OCI-LY3 (cell line): ENCODE results near the gene DPH3.

Experiments
- H2AFZ ChIP-seq: fragments of 200-600, 300-600 bp; shearing (Covaris generic); 2 replicates; pipeline ENCODE4 v1.6.0; 2014; ENCODE audit warnings: antibody characterized with exemption, low read depth, low read length
- H3K27ac ChIP-seq: fragments of 200-600, 300-600 bp; sonication (generic); 2 replicates; pipeline ENCODE4 v1.5.1; 2014; ENCODE audit warnings: mild to moderate bottlenecking, low read length, moderate library complexity, mixed read lengths
- H3K27me3 ChIP-seq: fragments of 200-600, 300-600 bp; sonication (generic); 2 replicates; pipeline ENCODE4 v1.6.1; 2014; ENCODE audit warnings: low read depth, low read length, mixed read lengths
- H3K36me3 ChIP-seq: fragments of 200-600, 300-600 bp; sonication (generic); replicated peaks from 2 replicates; pipeline ENCODE3; 2014; ENCODE audit warnings: low read depth, low read length, mixed read lengths
- H3K4me1 ChIP-seq: fragments of 300-600, 200-600 bp; sonication (generic); 2 replicates; pipeline ENCODE4 v1.6.1; 2014; ENCODE audit warnings: low read length, mixed read lengths
- H3K4me2 ChIP-seq: fragments of 200-600, 300-600 bp; sonication (generic); 2 replicates; pipeline ENCODE4 v1.6.1; 2014; ENCODE audit warnings: low read length, mixed read lengths
- H3K4me3 ChIP-seq: fragments of 300-600, 200-600 bp; sonication (generic); 2 replicates; pipeline ENCODE4 v1.5.1; 2014; ENCODE audit warnings: antibody characterized with exemption, mild to moderate bottlenecking, low read length, moderate library complexity
- H3K79me2 ChIP-seq: fragments of 300-600, 200-600 bp; shearing (Covaris generic); 2 replicates; pipeline ENCODE4 v1.6.1; 2014; ENCODE audit warnings: mild to moderate bottlenecking, low read length, mixed read lengths
- H3K9ac ChIP-seq: fragments of 300-600, 200-600 bp; shearing (Covaris generic); 2 replicates; pipeline ENCODE4 v1.6.0; 2014; ENCODE audit warnings: mild to moderate bottlenecking, low read length, moderate library complexity
- H3K9me3 ChIP-seq: fragments of 200-600, 300-600 bp; shearing (Covaris generic); 2 replicates; pipeline ENCODE4 v1.6.1; 2014; ENCODE audit warnings: low read length, mixed read lengths; ENCODE audit not compliant: insufficient read depth
- H4K20me1 ChIP-seq: fragments of 200-600, 300-600 bp; sonication (generic); 2 replicates; pipeline ENCODE4 v1.6.1; 2016; ENCODE audit warnings: low read length, mixed read lengths; ENCODE audit not compliant: insufficient read depth
- EZH2phosphoT487 ChIP-seq: fragments of 200-600 bp; shearing (Covaris generic); IDR thresholded peaks from 2 replicates; pipeline ENCODE4 v1.6.1; 2018; ENCODE audit warnings: antibody characterized with exemption, mixed run types, low read depth
- TF ChIP-seq, protein P1 (sequence below): fragments of 200-600, 300-600 bp; sonication (generic); IDR thresholded peaks from 2 replicates; pipeline ENCODE4 v1.5.1; 2014; ENCODE audit warnings: antibody characterized with exemption, low read length, low read depth

The DPH3 gene

DNA sequence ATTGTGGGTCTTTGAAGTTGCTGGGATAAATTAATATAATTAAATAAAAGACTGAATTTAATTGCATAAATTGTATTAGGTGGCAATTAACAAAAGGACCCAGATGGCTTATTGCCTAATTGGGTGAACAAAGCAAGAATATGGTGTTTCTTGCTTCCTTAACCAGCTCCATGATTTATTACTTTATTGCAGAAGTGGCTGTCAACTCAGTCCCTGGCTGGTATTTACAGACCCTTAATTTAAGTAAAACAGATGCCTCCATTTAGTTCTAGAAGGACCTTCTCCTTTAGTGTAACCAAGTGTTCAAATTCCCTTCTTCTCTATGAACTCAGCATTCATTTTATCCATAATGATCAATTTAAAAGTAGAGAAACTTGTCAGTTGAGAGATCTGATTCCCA, 35.1 kb downstream of the DPH3 start:
- Histone ChIP-seq H2AFZ (no peak overlapping the region), H3K9ac (no peak overlapping the region), H3K4me2 (no peak overlapping the region), H4K20me1 (no peaks in the 10 kb centered on the region), H3K27me3 (no peaks in the 10 kb centered on the region), H3K9me3 (no peaks in the 10 kb centered on the region), H3K4me3 (no peak overlapping the region), H3K27ac (no peak overlapping the region), H3K36me3 (no peaks in the 10 kb centered on the region), H3K4me1 (peaks cover 5% of the 10 kb centered on the region; the same call in 1 of the 2 replicates), H3K79me2 (no peaks in the 10 kb centered on the region)
- no peak for TF ChIP-seq EZH2phosphoT487
- TF ChIP-seq, protein P1, sequence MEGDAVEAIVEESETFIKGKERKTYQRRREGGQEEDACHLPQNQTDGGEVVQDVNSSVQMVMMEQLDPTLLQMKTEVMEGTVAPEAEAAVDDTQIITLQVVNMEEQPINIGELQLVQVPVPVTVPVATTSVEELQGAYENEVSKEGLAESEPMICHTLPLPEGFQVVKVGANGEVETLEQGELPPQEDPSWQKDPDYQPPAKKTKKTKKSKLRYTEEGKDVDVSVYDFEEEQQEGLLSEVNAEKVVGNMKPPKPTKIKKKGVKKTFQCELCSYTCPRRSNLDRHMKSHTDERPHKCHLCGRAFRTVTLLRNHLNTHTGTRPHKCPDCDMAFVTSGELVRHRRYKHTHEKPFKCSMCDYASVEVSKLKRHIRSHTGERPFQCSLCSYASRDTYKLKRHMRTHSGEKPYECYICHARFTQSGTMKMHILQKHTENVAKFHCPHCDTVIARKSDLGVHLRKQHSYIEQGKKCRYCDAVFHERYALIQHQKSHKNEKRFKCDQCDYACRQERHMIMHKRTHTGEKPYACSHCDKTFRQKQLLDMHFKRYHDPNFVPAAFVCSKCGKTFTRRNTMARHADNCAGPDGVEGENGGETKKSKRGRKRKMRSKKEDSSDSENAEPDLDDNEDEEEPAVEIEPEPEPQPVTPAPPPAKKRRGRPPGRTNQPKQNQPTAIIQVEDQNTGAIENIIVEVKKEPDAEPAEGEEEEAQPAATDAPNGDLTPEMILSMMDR = no peak

DNA sequence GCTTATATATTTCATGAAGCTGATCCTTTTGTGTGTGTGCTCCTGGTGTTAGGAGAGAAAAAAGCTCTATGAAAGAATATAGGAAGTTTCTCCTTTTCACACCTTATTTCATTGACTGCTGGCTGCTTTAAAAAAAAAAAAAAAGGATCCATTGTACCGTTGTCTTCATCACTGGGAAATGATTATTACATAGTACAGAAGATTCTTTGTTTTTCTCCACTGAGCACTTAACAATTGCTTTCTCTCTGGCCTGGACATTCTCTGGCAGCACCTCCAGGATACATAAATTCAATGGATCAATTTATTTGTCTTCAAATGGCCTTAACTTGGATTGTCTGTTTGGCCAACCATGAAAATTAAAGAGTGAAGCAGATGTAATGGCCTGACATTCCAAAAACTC, 37.2 kb downstream of the DPH3 start:
- Histone ChIP-seq H2AFZ (no peak overlapping the region), H3K9me3 (no peaks in the 10 kb centered on the region), H3K36me3 (no peaks in the 10 kb centered on the region), H3K4me2 (no peak overlapping the region), H3K27ac (no peak overlapping the region), H4K20me1 (no peaks in the 10 kb centered on the region), H3K4me3 (no peak overlapping the region), H3K27me3 (no peaks in the 10 kb centered on the region), H3K79me2 (no peaks in the 10 kb centered on the region), H3K4me1 (peaks cover 13% of the 10 kb centered on the region; the same call in 1 of the 2 replicates), H3K9ac (no peak overlapping the region)
- TF ChIP-seq EZH2phosphoT487 = no peak
- TF ChIP-seq, protein P1 = no peak

DNA sequence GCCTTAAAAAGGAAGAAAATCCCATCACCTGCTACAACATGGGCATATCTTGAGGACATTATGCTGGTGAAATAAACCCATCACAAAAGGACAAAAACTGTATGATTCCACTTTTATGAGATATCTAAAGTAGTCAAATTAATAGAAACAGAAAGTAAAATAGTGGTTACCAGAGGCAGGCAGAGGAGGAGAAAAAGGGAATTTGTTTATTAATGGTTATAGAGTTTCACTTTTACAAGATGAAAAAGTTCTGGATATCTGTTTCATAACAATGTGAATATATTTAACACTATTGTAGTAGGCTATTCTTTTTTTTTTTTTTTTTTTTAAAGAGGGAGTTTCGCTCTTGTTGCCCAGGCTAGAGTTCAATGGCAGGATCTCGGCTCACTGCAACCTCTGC, 40.4 kb downstream of the DPH3 start:
- Histone ChIP-seq H3K9ac (no peak overlapping the region), H3K36me3 (no peaks in the 10 kb centered on the region), H3K9me3 (no peaks in the 10 kb centered on the region), H2AFZ (no peak overlapping the region), H3K4me1 (peaks cover 13% of the 10 kb centered on the region; the same call in 1 of the 2 replicates), H3K4me3 (no peak overlapping the region), H3K4me2 (no peak overlapping the region; the same call in 1 of the 2 replicates), H3K79me2 (no peaks in the 10 kb centered on the region), H4K20me1 (no peaks in the 10 kb centered on the region), H3K27ac (no peak overlapping the region), H3K27me3 (no peaks in the 10 kb centered on the region)
- TF ChIP-seq, protein P1 = no peak
- TF ChIP-seq EZH2phosphoT487 = no peak

DNA sequence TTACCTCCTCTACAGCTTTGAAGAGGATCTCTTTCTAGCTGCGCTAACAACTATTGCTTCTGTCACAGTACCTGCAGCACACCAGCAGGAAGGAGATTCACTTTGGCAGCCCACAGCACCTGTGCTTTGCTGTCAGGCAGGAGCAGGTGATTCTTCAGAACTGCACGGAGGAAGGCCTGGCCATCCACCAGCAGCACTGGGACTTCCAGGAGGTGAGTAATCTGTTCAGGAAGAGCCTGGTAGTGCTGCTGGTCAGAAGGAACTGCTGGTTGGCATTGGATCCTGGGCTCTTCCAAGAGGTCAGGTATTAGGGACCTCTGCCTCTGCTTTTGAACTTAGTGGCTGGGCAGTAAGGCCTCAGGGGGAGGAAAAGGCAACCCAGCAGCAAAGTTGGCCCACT, 42.2 kb downstream of the DPH3 start:
- peaks cover 13% of the 10 kb centered on the region; the same call in 1 of the 2 replicates for H3K4me1 ChIP-seq
- no peak overlapping the region for H3K9ac ChIP-seq
- H3K27ac ChIP-seq = no peak overlapping the region
- H3K27me3 ChIP-seq = no peaks in the 10 kb centered on the region
- no peak overlapping the region for H3K4me3 ChIP-seq
- H3K36me3 ChIP-seq = no peaks in the 10 kb centered on the region
- TF ChIP-seq, protein P1 = no peak
- no peak for TF ChIP-seq EZH2phosphoT487
- no peak overlapping the region for H2AFZ ChIP-seq
- no peaks in the 10 kb centered on the region for H4K20me1 ChIP-seq
- H3K4me2 ChIP-seq = no peak overlapping the region
- H3K79me2 ChIP-seq = no peaks in the 10 kb centered on the region
- no peaks in the 10 kb centered on the region for H3K9me3 ChIP-seq
